Neural cell (in vitro differentiated cells): Measurements from ENCODE around the gene RIMS1.

ENCODE experiments used
- EZH2 ChIP-seq: fragments of 200-600, 300-800 bp; shearing (Covaris generic), sonication (generic); IDR thresholded peaks from 2 replicates; pipeline ENCODE4 v1.6.1; 2014; ENCODE audit warnings: antibody characterized with exemption, low read length, borderline replicate concordance, mild to moderate bottlenecking; ENCODE audit not compliant: insufficient read depth, poor library complexity, severe bottlenecking
- POLR2AphosphoS5 ChIP-seq: IDR thresholded peaks from 2 replicates; pipeline ENCODE4 v1.6.1; 2012
- RAD21 ChIP-seq: fragments of 450-650 bp; conservative IDR thresholded peaks from 2 replicates; pipeline ENCODE4 v1.6.1; 2014; ENCODE audit warnings: antibody characterized with exemption, mild to moderate bottlenecking, moderate library complexity
- TAF1 ChIP-seq: IDR thresholded peaks from 2 replicates; pipeline ENCODE4 v1.6.1; 2012; ENCODE audit warnings: low read depth
- TF ChIP-seq, protein P1 (sequence below): IDR thresholded peaks from 2 replicates; pipeline ENCODE4 v1.6.1; 2012; ENCODE audit warnings: borderline replicate concordance
- TF ChIP-seq, protein P2 (sequence below): fragments of 450-650 bp; IDR thresholded peaks from 2 replicates; pipeline ENCODE4 v1.5.1; 2014; ENCODE audit warnings: antibody characterized with exemption, mild to moderate bottlenecking, moderate library complexity; ENCODE audit not compliant: poor library complexity, severe bottlenecking

DNA sequence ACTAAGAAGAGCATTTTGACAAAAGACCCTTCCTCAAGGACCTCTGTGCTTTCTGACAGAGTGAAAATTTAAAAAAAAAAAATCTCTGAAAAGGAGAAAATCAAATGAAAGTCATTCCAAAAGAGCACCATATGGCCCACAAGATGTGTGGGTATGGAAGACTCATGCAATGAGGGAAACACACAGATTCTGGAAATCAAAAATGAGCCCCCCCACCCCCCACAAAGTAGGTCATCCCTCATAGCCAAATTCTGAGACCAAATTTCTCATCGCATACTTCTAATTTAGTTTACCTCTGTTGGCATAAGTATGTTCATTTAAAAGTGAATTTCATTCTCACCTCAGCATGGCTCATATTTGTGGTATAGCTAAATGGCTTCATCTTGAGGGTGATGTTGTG lies 554.3 kb downstream of the RIMS1 start:
- TF ChIP-seq, protein P1, sequence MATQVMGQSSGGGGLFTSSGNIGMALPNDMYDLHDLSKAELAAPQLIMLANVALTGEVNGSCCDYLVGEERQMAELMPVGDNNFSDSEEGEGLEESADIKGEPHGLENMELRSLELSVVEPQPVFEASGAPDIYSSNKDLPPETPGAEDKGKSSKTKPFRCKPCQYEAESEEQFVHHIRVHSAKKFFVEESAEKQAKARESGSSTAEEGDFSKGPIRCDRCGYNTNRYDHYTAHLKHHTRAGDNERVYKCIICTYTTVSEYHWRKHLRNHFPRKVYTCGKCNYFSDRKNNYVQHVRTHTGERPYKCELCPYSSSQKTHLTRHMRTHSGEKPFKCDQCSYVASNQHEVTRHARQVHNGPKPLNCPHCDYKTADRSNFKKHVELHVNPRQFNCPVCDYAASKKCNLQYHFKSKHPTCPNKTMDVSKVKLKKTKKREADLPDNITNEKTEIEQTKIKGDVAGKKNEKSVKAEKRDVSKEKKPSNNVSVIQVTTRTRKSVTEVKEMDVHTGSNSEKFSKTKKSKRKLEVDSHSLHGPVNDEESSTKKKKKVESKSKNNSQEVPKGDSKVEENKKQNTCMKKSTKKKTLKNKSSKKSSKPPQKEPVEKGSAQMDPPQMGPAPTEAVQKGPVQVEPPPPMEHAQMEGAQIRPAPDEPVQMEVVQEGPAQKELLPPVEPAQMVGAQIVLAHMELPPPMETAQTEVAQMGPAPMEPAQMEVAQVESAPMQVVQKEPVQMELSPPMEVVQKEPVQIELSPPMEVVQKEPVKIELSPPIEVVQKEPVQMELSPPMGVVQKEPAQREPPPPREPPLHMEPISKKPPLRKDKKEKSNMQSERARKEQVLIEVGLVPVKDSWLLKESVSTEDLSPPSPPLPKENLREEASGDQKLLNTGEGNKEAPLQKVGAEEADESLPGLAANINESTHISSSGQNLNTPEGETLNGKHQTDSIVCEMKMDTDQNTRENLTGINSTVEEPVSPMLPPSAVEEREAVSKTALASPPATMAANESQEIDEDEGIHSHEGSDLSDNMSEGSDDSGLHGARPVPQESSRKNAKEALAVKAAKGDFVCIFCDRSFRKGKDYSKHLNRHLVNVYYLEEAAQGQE, result no peak
- no peak for TF ChIP-seq EZH2
- no peak for TF ChIP-seq TAF1
- TF ChIP-seq, protein P2, sequence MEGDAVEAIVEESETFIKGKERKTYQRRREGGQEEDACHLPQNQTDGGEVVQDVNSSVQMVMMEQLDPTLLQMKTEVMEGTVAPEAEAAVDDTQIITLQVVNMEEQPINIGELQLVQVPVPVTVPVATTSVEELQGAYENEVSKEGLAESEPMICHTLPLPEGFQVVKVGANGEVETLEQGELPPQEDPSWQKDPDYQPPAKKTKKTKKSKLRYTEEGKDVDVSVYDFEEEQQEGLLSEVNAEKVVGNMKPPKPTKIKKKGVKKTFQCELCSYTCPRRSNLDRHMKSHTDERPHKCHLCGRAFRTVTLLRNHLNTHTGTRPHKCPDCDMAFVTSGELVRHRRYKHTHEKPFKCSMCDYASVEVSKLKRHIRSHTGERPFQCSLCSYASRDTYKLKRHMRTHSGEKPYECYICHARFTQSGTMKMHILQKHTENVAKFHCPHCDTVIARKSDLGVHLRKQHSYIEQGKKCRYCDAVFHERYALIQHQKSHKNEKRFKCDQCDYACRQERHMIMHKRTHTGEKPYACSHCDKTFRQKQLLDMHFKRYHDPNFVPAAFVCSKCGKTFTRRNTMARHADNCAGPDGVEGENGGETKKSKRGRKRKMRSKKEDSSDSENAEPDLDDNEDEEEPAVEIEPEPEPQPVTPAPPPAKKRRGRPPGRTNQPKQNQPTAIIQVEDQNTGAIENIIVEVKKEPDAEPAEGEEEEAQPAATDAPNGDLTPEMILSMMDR, result no peak
- no peak for TF ChIP-seq POLR2AphosphoS5
- no peak for TF ChIP-seq RAD21
